ENCODE data around the gene PRIM1.
A peak's percentile ranks its signal among the peaks of the same experiment; 100 is the strongest.
"Not testable (repeated sequence)": the region's sequence is repeated elsewhere in the genome, so short reads cannot be mapped to it uniquely, and the experiment has no call there.

PRIM1 gene

DNA sequence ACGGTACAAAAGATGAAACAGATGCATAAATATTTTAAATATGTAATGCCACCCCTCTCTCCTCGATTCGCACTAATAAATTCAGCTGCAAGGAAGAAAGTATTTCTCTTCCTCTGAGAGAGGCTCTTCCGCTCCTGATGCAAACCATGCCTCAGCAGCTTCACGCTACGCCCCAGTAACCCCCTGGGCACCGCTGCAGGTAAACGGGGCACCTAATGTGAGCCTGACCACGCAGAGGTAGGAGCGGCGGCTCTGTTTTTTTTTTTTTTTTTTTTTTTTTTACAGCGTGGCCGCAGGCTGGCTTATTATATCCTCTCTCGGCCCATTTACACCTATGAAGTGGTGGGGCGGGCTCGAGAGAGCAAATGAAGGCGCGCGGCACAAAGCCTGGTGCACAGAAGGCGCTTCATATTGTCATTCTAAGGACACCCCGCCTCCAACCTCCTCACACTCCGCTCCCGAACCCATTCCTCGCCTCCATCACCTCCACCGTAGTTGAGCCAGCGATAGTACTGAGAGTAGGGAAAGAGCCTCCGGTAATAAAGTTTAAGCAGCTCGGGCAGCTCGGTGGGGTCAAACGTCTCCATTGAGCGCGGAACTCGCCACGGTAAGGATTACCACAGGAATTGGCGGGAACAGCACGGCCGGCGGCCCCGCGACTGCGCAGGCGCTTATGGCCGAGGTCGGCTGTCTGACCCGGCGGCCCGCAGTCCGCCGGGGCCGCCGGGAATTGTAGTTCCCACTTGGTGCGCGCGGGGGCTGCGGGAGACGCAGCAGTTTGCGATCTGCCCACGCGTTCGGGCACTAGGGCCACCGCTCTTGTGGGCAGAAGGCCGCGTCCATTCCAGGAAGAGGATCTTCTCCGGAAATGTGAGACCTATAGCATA is at the start of gene PRIM1:
Gene PRIM1 (minus strand): TSS at position 612 of the 887 bp plus-strand sequence. CDS start 25 bp downstream, at position 587.
- DNase-seq: peak; percentile 77

DNA sequence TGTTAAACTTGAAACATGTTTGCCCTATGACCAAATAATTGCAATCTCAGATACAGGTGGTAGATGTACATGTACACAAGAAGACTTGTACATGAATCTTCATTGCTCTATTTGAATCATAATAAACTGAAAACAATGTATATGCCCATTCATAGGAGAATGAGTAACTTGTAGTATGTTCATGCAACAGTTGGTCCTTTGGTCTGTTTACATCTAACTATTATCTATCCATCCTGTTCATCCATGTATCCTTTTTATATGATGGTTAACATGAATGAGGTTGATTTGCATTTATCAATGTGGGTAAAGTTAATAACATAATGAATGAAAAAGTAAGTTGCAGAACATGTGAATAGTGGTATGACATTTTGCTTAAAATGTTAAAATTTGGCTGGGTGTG is 48.1 kb upstream of the PRIM1 start:
- DNase-seq: no peak

DNA sequence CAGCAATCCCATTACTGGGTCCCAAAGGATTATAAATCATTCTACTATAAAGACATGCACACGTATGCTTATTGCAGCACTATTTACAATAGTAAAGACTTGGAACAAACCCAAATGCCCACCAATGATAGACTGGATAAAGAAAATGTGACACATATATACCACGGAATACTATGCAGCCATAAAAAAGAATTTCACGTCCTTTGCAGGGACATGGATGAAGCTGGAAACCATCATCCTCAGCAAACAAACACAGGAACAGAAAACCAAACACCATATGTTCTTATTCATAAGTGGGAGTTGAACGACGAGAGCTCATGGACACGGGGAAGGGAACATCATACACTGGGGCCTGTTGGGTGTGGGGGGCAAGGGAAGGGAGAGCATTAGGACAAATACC is 47.2 kb upstream of the PRIM1 start:
- not testable (repeated sequence) for DNase-seq

DNA sequence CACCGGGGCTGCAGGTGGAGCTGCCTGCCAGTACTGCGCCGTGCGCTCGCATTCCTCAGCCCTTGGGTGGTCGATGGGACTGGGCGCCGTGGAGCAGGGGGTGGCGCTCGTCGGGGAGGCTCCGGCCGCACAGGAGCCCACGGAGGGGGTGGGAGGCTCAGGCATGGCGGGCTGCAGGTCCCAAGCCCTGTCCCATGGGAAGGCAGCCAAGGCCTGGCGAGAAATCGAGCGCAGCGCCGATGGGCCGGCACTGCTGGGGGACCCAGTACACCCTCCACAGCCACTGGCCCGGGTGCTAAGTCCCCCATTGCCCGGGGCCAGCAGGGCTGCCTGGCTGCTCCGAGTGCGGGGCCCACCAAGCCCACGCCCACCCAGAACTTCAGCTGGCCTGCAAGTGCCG is 43.7 kb upstream of the PRIM1 start:
- DNase-seq: not testable (repeated sequence)

DNA sequence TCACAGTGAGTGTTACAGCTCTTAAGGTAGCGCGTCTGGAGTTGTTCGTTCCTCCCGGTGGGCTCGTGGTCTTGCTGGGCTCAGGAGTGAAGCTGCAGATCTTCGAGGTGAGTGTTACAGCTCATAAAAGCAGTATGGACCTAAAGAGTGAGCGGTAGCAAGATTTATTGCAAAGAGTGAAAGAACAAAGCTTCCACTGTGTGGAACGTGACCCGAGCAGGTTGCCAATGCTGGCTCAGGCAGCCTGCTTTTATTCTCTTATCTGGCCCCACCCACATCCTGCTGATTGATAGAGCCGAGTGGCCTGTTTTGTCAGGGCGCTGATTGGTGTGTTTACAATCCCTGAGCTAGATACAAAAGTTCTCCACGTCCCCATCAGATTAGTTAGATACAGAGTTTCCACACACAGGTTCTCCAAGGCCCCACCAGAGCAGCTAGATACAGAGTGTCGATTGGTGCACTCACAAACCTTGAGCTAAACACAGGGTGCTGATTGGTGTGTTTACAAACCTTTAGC is 43.0 kb upstream of the PRIM1 start:
- not testable (repeated sequence) for DNase-seq

DNA sequence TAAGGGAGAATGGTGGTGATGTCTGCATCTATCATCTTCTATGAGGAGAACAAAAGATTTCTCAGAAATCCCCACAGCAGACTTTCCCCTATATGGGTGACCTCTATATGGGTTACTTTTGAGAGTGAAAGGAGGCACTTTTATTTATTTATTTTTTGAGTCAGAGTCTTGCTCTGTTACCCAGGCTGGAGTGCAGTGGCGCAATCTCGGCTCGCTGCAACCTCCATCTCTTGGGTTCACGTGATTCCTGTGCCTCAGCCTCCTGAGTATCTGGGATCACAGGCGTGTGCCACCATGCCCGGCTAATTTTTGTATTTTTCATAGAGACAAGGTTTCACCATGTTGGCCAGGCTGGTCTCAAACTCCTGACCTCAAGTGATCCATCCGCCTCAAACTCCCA is 41.0 kb upstream of the PRIM1 start:
- not testable (repeated sequence) for DNase-seq

DNA sequence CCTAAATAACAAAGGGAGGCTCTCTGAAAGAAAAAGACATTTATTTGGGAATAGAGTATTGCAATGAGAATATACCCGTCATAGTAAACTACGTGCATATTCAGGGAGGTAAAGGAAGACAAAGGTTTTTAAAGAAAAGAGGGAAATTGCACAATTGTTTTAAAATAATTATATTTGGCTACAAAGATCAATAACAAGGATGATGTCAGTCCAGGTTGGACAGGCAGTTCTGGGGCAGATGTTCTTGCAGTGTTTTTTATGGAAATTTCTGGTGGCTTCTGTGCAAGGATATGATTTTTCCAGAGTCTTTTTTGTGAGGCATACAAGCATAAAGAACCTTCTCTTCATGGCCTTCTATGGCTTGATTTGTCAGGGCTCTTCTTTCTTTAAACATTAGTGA is 40.6 kb upstream of the PRIM1 start:
- no peak for DNase-seq

DNA sequence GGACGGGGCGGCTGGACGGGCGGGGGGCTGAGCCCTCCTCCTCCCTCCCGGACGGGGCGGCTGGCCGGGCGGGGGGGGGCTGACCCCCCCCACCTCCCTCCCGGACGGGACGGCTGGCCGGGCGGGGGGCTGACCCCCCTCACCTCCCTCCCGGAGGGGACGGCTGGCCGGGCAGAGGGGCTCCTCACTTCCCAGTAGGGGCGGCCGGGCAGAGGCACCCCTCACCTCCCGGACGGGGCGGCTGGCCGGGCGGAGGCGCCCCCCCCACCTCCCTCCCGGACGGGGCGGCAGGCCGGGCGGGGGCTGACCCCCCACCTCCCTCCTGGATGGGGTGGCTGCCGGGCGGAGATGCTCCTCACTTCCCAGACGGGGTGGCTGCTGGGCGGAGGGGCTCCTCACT is 37.3 kb upstream of the PRIM1 start:
- not testable (repeated sequence) for DNase-seq

DNA sequence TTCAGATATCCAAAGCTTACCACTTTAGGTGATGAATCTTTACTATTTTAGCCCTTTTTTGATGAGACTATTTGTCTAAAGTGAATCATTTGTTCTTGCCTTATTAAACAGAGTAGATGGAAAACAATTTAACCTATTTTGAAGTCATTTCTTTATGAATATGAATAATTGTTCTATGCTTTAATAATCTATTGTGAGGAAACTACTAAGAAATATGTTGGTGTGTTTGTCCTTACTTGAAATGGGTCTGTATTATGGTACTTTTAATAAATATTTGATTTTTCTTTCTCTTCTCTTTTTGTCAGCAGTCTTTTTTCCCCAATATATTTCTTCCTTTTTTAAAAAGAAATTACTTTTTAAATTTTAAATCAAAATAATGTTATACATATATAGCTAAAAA is 35.4 kb upstream of the PRIM1 start:
- DNase-seq: no peak

DNA sequence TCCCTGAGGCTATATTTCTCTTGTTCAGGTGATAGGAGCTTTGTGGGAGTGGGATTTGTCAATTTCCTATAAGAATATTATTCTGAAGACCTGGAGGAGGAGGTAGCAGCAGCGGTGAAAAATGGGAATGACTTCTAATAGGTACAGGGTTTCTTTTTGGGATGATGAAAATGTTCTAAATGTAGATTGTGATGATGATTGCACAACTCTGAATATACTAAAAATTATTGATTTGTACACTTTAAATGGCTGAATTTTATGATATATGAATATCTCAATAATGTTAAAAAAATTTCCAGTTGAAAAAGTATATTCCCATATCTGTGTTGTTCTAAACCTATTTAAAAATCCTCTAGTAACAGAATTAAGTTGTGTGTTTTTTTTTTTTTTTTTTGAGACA is 33.8 kb upstream of the PRIM1 start:
- DNase-seq: no peak

DNA sequence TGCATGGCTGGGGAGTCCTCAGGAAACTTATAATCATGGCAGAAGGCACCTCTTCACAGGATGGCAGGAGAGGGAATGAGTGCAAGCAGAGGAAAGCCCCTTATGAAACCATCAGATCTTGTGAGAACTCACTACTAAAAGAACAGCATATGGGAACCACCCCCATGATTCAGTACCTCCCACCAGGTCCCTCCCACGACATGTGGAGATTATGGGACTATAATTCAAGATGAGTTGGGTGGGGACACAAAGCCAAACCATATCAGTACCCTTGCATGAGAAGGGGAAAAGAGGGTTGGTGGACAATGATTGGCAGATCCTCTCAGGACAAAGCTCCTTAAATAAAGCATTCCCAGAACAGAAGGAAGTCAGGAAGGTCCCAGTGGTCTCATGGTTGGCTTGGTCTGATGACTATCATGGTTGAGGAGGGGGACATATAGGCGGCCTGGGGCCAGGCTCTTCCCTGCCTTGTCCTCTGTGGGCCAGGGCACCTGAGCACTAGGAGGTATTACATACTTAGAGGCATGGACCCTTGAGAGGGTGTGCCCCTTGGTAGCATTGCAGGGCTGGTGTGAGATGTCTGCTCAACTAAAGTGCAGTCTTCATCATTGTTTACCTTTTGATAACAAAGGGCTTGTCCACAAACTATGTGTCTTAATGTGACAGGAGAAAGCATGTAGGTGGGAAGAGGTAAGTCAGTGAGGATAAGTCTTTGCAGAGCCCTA is 33.2 kb upstream of the PRIM1 start:
- DNase-seq: no peak

DNA sequence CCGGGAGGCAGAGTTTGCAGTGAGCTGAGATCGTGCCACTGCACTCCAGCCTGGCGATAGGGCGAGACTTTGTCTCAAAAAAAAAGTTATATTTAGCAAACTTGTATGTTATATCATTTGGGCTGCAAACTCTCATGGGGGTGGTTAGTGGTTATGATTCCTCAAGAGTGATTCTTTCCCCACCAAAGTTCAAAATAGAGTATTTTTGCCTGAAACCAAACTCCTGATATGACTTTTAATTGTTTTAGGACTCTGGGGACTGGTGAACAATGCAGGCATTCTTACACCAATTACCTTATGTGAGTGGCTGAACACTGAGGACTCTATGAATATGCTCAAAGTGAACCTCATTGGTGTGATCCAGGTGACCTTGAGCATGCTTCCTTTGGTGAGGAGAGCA is 29.6 kb upstream of the PRIM1 start:
- DNase-seq: no peak

DNA sequence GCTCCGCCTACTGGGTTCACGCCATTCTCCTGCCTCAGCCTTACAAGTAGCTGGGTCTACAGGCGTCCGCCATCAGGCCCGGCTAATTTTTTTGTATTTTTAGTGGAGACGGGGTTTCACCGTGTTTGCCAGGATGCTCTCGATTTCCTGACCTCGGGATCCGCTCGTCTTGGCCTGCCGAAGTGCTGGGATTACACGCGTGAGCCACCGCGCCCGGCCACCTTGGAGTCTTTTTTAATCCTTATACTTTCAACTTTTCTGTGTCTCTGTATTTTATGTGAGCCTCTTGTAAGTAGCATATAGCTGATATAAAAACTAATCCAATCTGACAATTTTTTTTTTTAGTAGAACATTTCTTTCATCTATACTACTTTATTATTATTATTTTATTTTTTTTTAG is 26.6 kb upstream of the PRIM1 start:
- no peak for DNase-seq

DNA sequence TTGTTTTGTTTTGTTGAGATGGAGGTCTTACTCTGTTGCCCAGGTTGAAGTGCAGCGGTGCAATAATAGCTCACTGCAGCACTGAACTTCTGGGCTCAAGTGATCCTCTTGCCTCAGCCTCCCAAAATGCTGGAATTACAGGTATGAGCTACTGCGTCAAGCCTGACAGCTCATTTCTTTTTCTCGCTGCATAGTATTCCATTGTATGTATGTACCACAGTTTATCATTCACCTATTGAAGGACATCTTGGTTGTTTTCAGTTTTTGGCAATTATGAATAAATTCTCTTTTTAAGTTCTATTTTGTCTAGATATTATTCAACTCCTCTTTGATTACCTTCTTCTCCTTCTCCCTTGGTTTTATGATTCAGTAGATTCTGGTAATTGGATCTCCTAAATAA is 24.5 kb upstream of the PRIM1 start:
- DNase-seq: no peak

DNA sequence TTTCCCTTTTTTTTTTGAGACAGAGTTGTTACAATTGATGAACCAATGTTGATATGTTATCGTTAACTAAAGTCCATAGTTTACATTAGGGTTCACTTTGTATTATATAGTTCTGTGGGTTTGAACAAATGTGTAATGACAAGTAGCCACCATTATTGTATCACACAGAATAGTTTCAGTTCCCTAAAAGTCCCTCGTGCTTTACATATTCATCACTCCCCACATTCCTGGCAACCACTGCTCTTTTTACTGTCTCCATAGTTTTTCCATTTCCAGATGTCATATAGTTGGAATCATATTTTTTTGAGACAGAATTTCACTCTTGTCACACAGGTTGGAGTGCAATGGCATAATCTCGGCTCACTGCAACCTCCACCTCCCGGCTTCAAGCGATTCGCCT is 23.5 kb upstream of the PRIM1 start:
- no peak for DNase-seq

DNA sequence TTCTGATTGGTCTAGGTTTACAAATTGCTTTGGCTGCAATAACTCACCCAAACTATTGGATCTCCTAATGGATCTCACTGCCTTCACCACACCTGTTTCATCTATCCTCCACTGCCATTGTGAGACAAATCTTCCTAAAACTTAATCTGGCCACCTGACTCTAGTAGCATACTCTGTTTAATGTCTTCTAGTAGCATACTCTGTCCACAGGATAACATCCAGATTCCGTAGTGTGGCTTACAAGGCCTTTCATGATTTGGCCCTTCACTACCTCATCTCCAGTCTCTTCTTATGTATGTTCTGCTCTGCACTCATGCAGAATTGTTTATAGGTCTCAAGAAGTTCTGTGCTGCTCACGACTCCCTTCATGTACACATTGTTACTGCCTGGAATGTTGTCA is 21.0 kb upstream of the PRIM1 start:
- DNase-seq: no peak

DNA sequence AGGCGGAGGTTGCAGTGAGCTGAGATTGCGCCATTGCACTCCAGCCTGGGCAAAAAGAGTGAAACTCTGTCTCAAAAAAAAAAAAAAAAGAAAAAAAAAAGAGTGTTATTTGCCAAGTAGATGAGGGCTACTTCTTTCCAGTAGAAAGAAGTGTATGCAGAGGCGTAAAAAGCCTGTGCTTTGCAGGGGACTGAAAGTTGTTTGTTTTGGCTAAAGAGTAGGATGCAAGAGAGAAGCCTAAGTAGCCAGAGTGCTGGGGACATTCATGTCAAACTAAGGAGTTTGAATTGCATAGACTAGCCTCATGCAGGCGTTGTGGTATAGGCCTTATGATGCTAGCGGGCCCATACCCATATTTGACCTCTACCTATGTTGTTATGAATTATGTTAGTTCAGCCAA is 20.5 kb upstream of the PRIM1 start:
- no peak for DNase-seq

DNA sequence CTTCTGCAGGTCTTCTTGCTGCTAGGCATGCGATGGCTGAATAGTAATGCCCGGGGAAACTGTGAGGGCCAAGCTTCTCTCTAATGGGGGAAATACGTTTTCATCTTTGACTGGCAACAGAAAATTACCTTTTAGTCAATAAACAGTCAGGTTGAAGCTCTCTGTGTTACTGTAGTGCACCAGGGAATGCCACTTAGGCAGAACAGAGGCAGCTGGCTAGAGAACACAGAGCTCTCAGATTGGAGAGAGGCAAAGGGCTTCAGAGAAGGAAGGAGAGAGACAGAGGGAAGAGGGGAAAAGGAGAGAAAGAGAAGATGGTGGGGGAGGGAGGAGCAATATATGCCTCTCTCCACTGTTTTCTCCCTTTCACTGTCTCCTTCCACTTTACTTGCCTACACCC is 17.7 kb upstream of the PRIM1 start:
- DNase-seq: no peak

DNA sequence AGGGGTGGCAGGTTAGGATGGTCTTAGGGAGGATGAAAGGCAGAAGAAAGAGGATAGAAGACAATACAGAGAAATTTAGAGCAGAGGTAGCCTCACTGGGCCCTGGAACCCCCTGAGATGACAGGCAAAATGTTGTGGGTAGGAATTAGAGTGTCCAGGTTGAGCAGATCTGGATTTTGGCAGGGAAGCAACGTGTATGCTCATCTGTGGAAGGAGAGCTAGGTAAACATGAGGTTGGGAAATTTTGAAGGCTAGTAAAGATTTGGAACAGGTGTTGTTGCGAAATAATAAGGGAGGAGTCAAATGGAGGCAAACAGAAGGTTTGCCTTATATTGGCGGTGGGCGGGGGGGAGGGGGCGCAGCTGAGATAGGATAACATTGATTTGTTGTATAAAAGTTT is 16.3 kb upstream of the PRIM1 start:
- DNase-seq: no peak

DNA sequence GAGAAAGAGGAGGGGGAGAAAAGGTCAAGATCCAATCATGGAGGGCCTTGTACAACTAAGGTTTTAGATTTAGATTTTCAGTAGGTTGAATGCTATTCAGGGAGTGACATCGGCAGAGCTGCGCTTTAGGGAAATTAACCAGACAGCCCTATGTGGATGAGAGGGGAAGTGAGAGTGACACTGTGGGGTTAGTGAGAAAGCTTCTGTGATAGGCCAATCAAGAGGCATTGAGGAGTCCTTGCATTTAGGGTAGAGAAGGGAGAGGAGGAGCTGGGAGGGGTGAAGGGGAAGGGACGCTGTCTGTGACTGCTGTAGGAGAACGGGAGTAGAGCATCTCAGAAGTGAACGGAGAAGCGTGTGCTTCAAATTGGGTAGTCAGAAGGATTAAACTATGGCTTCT is 14.4 kb upstream of the PRIM1 start:
- no peak for DNase-seq

DNA sequence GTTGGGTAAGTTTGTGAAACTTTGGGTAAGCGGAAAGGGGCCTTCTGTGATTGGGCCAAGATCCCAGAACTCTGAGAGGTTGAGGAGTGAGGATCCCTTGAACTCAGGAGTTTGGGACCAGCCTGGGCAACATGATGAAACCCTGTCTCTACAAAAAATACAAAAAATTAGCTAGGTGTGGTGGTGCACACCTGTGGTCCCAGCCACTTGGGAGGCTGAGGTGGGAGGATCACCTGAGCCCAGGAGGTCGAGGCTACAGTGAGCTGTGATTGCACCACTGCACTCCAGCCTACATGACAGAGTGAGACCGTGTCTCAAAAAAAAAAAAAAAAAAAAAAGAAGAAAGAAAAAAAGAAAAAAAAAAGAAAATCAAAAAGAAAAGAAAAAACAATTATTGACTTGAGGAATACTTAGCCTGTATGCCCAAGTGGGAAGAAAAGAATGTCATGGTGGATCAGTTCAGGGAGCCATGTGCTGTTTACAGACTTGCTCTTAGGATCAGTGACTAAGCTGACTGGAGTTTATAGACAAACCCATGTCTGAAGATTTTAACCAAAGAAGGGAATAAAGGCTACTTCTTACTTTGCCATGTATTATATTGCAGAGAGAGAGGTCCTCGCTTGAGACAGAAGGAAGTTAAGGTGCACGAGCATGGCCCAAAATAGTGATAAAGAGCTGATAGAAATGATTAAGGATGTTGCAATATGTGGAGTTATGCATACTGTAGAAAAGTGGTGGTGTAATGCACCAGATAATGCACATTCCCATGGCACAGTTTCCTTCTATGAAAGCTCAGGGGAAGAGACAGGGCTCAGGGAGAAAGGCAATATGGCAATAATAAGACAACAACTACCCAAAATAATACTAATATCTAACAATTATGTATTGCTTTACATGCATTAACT is 11.9 kb upstream of the PRIM1 start:
- no peak for DNase-seq

DNA sequence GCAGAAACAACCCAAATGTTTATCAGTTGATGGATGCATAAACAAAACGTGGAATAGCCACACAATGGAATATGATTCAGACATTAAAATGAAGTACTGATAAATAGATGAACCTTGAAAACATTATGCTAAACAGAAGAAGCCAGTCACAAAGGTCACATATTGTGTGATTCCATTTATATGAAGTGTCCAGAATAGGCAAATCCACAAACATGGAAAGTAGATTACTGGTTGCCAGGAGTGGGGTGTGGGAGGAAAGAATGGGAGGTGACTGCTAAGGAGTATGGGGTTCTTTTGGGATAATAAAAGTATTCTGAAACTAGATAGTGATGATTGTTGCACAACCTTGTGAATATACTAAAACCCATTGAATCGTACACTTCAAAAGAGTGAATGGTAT is 9.7 kb upstream of the PRIM1 start:
- DNase-seq: no peak

DNA sequence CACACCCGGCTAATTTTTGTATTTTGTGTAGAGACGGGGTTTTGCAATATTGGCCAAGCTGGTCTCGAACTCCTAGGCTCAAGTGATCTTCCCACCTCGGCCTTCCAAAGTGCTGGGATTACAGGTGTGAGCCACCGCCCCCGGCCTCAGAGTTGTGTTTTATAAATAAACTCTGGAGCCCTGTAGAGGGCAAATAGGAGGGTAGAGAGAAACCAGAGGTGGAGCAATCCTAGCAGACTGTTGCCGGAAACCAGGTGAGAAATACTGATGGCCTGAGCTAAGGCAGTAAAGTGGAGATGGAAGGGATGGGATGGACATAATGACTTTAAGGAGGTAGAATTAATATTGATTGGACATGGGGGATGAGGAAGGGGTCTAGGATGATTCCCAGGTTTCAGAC is 8.3 kb upstream of the PRIM1 start:
- DNase-seq: no peak

All from NCI-H446 treated with DMSO at 0.1 percent for 48 hours (cell line).